ENCODE measurements around the gene VIPR1.

DNA sequence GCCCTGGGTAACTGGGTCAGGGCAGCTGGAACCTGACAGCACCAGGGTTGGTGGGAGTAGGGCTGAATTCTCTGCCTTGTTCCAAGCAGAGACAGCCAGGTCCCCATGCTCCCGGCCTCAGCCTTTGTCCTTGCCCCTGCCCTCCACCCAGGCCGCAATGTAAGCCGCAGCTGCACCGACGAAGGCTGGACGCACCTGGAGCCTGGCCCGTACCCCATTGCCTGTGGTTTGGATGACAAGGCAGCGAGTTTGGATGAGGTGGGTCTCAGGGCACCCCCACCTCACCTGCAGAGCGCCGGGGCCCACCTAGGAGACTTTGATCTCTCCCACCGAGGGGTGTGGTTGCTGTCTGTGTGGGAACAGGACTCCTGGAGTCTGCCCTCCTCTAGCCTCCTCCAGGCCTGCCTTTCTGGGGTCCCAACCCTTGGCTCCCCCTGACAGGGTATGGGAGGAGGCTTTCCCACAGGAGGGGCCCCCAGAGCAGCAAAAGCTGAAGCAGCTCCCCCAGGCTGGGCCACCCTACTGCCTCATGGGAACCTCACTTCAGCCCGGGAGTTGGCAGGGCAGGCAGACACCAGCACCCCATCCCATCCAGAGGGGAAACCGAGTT lies 23.4 kb downstream of the VIPR1 start:
- TF ChIP-seq EZH2phosphoT487 (IDR thresholded peaks at IDR 0.05; ENCODE audit: insufficient read depth, low read depth) = no peak
- no peak for TF ChIP-seq EZH2 (IDR thresholded peaks at IDR 0.05; ENCODE audit: insufficient read depth, poor library complexity, severe bottlenecking)

All from GM23248 (cell line).